K562 (cell line): ENCODE results near the gene TBL2. TPM values are rescaled to one million over a fixed set of nuclear protein-coding genes. Genes with fewer than 3 reads are reported as not detected.
A peak's percentile ranks its signal among the peaks of the same experiment; 100 is the strongest.

ENCODE experiments used
- BMI1 ChIP-seq: fragments of 150-350 bp; IDR thresholded peaks from 2 replicates; pipeline ENCODE4 v1.6.1; 2014; ENCODE audit warnings: low read length
- CREM ChIP-seq: IDR thresholded peaks from 2 replicates; pipeline ENCODE4 v1.6.1; 2014; ENCODE audit warnings: antibody characterized with exemption, low read depth
- E2F1 ChIP-seq: sonication (generic); formaldehyde crosslinking; IDR thresholded peaks from 2 replicates; pipeline ENCODE4 v1.8.1; 2023; ENCODE audit warnings: mild to moderate bottlenecking, missing genetic modification reagents, moderate library complexity
- EWSR1 ChIP-seq: fragments of 450-650 bp; IDR thresholded peaks from 2 replicates; pipeline ENCODE4 v1.6.1; 2018; ENCODE audit warnings: borderline replicate concordance, mild to moderate bottlenecking, low read depth, moderate library complexity; ENCODE audit not compliant: partially characterized antibody
- FOXP4 ChIP-seq: sonication (generic); formaldehyde crosslinking; IDR thresholded peaks from 2 replicates; pipeline ENCODE4 v1.8.0; 2022; ENCODE audit warnings: mild to moderate bottlenecking, missing genetic modification reagents, borderline replicate concordance
- JUND ChIP-seq, 2 experiments: IDR thresholded peaks; 2 replicates in 1 of 2; 3 replicates in 1 of 2; pipeline ENCODE4 v1.6.1; 2011; ENCODE audit warnings: borderline replicate concordance in 2 of 2, low read depth in 2 of 2, low read length in 2 of 2, improper control_type of control experiment in 1 of 2, missing biosample characterization in 1 of 2, missing genetic modification characterization in 1 of 2, missing genetic modification reagents in 1 of 2
- MAFK ChIP-seq: IDR thresholded peaks from 2 replicates; pipeline ENCODE4 v1.6.1; 2011; ENCODE audit warnings: low read length, improper control_type of control experiment
- NEUROD1 ChIP-seq: fragments of 150-350 bp; IDR thresholded peaks from 2 replicates; pipeline ENCODE4 v1.6.1; 2014; ENCODE audit warnings: borderline replicate concordance, low read length, low read depth; ENCODE audit not compliant: partially characterized antibody
- NFE2L1 ChIP-seq: fragments of 450-650 bp; IDR thresholded peaks from 2 replicates; pipeline ENCODE4 v1.6.1; 2016; ENCODE audit warnings: missing genetic modification characterization, low read depth, mild to moderate bottlenecking, missing compliant biosample characterization, moderate library complexity, borderline replicate concordance
- NR2F6 ChIP-seq: fragments of 450-650 bp; formaldehyde crosslinking; IDR thresholded peaks from 2 replicates; pipeline ENCODE4 v1.4.0; 2020; ENCODE audit warnings: mild to moderate bottlenecking
- PHB2 ChIP-seq: fragments of 450-650 bp; IDR thresholded peaks from 2 replicates; pipeline ENCODE4 v1.6.1; 2017; ENCODE audit warnings: low read depth
- PKNOX1 ChIP-seq: fragments of 450-650 bp; IDR thresholded peaks from 2 replicates; pipeline ENCODE4 v1.6.1; 2016
- RBM34 ChIP-seq: fragments of 200-400 bp; formaldehyde crosslinking; IDR thresholded peaks from 2 replicates; pipeline ENCODE4 v1.6.1; 2018; ENCODE audit warnings: low read length, borderline replicate concordance; ENCODE audit not compliant: insufficient read depth
- SIRT6 ChIP-seq: IDR thresholded peaks from one replicate; pipeline ENCODE4 v1.6.1; 2012; ENCODE audit warnings: low read depth, mild to moderate bottlenecking, control low read depth, inconsistent platforms, low read length, moderate library complexity
- SMARCA5 ChIP-seq: fragments of 450-650 bp; IDR thresholded peaks from 2 replicates; pipeline ENCODE4 v1.6.1; 2016
- TAF7 ChIP-seq: fragments of 450-650 bp; IDR thresholded peaks from 2 replicates; pipeline ENCODE4 v1.6.1; 2016; ENCODE audit warnings: missing genetic modification characterization, missing compliant biosample characterization
- TBP ChIP-seq: optimal IDR thresholded peaks from 2 replicates; pipeline ENCODE3; 2011; ENCODE audit warnings: low read depth, low read length, improper control_type of control experiment
- ZBTB49 ChIP-seq: sonication (generic); formaldehyde crosslinking; IDR thresholded peaks from 2 replicates; pipeline ENCODE4 v1.8.0; 2022; ENCODE audit warnings: missing genetic modification reagents, mild to moderate bottlenecking, borderline replicate concordance
- ZEB2 ChIP-seq: fragments of 450-650 bp; IDR thresholded peaks from 2 replicates; pipeline ENCODE4 v1.6.1; 2016
- ZNF57 ChIP-seq: fragments of 450-650 bp; formaldehyde crosslinking; IDR thresholded peaks from 2 replicates; pipeline ENCODE4 v1.4.0; 2020; ENCODE audit warnings: mild to moderate bottlenecking, moderate library complexity
- ZNF695 ChIP-seq: fragments of 450-650 bp; formaldehyde crosslinking; IDR thresholded peaks from 2 replicates; pipeline ENCODE4 v1.4.0; 2020; ENCODE audit warnings: mild to moderate bottlenecking, moderate library complexity
- ZNF780A ChIP-seq: fragments of 250-450 bp; sonication (Bioruptor Pico); IDR thresholded peaks from 2 replicates; pipeline ENCODE4 v1.5.0; 2021; ENCODE audit warnings: mild to moderate bottlenecking
- polyA plus RNA-seq, 8 experiments: library from polyadenylated mRNA; depleted of rRNA in 4 of 8; stranded (reverse) in 5 of 8; unstranded in 3 of 8; fragments of >200 nt; fragmentation: Nextera tagmentation in 2 of 8; fragmentation: Illumina TruSeq in 1 of 8; extraction: Ambion mirVana in 2 of 8; extraction: Trizol in 1 of 8; gene quantifications; 2 replicates each; pipeline versions ENCODE4 v1.2.1 to v1.2.3, GENCODE V29; 2011 to 2014; ENCODE audit warnings: inconsistent platforms in 1 of 8, missing spikeins in 1 of 8
- total RNA-seq, 7 experiments: library from RNA; depleted of rRNA in 6 of 7; stranded (reverse); fragments of >200 nt in 6 of 7; fragmentation: Illumina TruSeq in 2 of 7; extraction: Trizol in 2 of 7; gene quantifications; 2 replicates each; pipeline versions ENCODE4 v1.2.1 to v1.2.3, GENCODE V29; 2011 to 2021; ENCODE audit warnings: low replicate concordance in 1 of 7

Gene TBL2
- total and polyA plus RNA-seq, 9 of the 15 experiments (the other 6 are each of a cell fraction or from before 2014, with no cell fraction given): 2.5 to 123 (median 49.2) TPM

- no peak for TF ChIP-seq EWSR1
- TF ChIP-seq NR2F6 (CRISPR knock-in tag): peak; percentile 60; the same call in 1 of the 2 replicates
- TF ChIP-seq NEUROD1: peak; percentile 96
- TF ChIP-seq PHB2: no peak
- TF ChIP-seq ZEB2: no peak
- no peak for TF ChIP-seq MAFK
- TF ChIP-seq PKNOX1: peak; percentile 99
- no peak for TF ChIP-seq ZBTB49
- TF ChIP-seq ZNF695: no peak
- TF ChIP-seq TAF7 (tag): peak; percentile 81
- no peak for TF ChIP-seq ZNF57 (CRISPR knock-in tag)
- no peak for TF ChIP-seq ZNF780A (CRISPR knock-in tag)
- TF ChIP-seq E2F1 (CRISPR knock-in tag): peak; percentile 96
- peak; percentile 86 for TF ChIP-seq CREM
- no peak for TF ChIP-seq BMI1
- no peak for TF ChIP-seq SIRT6
- TF ChIP-seq TBP: peak; percentile 78
- 0 out of 2 replicates have a peak, but pooled peaks have one; percentile 42 for TF ChIP-seq FOXP4 (CRISPR knock-in tag)
- TF ChIP-seq NFE2L1 (tag): no peak
- TF ChIP-seq SMARCA5: no peak
- no peak for TF ChIP-seq RBM34
- peak; percentile 15 for TF ChIP-seq JUND (IDR thresholded peaks at IDR 0.05; ENCODE audit: borderline replicate concordance, low read depth, low read length)
- no peak; the same call in 2 of the 3 replicates for TF ChIP-seq JUND (tag; IDR thresholded peaks at IDR 0.05; ENCODE audit: borderline replicate concordance, low read depth, low read length)
Observed at GRCh38 chr7:73522105-73522872, 56.1 kb downstream of the TBL2 start, which contains the start of gene BAZ1B (continued).
